Endometrial microvascular endothelial cells (primary cell): ENCODE data around the gene IPPK. TPM values are rescaled to one million over a fixed set of nuclear protein-coding genes. Genes with fewer than 3 reads are reported as not detected.

Experiments
- in situ Hi-C: cut with HindIII; loops from 2 replicates; pipeline ENCODE4 v1.10.0; 2017; ENCODE audit warnings: low sequenced_read_pairs, low pct_unique_long_range_greater_than_20kb; ENCODE audit errors: inconsistent ontology term
- total RNA-seq: library from RNA; depleted of rRNA; stranded (reverse); fragments of >200 nt; gene quantifications from one replicate; pipeline ENCODE4 v1.2.3, GENCODE V29; 2015; ENCODE audit errors: inconsistent ontology term

IPPK gene
- total RNA-seq, 1 donor from 2014 or later, result 21.2 TPM

- in situ Hi-C loops, result no loop called here
Measured at GRCh38 chr9:92661127-92661526, 8.8 kb downstream of the IPPK start.

- in situ Hi-C loops, result no loop called here
Measured at GRCh38 chr9:92660266-92660665, 9.7 kb downstream of the IPPK start.

- in situ Hi-C loops, result no loop called here
Measured at GRCh38 chr9:92659601-92660000, 10.3 kb downstream of the IPPK start.

GRCh38 chr9:92658611-92659010 is 11.3 kb downstream of the IPPK start:
- in situ Hi-C loops, result no loop called here

DNA sequence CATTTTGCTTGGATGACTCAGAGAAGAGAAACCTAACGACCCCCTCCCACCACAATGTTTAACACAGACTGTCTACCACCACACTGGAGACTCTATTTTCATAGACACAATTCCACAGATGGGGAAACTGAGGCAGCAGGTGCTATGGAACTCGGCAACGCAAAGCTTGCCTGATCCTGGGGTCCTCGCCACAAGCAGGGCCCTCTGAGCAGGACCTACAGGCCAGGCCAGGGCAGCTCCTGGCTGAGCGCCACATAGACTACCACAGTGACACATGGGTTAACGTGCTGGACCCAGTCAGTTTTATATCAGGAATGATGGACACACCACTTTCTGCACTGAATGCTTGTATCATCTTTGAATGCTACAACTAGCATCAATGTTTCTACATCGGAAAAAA is 11.8 kb downstream of the IPPK start:
- in situ Hi-C loops, result no loop called here

GRCh38 chr9:92657296-92658094 is 12.4 kb downstream of the IPPK start:
- in situ Hi-C loops, result no loop called here

GRCh38 chr9:92656537-92656925 is 13.4 kb downstream of the IPPK start:
- in situ Hi-C loops, result no loop called here

DNA sequence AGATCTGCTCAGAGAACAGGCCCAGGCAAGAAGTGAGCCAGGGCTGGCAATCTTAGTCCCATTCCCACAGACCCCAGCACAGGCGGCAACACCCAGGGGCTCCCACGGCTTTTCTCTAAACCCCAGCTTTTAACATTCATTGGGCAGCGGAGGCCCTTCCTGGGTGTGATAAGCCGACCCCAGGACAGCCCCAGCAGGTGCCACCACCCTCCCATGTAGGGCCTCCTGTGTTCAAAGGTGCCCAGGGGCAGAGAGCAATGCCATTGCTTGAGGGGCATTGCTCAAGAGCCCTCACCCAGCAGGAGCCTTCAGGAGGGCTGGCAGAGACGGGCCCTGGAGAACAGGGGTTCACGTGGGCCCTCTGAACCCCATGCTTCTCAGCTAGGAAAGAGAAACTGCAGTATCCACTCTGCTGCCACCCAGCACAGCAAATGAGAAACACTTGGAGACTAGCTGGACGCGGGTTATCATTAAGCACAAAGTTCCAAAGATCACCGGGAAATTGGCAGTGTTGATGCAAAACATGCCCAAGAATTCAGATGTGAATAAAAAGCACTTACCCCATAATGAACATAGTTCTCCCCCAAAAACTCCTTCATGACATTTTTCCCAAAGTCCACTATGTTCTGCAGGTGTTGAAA is 13.9 kb downstream of the IPPK start:
- in situ Hi-C loops, result no loop called here

DNA sequence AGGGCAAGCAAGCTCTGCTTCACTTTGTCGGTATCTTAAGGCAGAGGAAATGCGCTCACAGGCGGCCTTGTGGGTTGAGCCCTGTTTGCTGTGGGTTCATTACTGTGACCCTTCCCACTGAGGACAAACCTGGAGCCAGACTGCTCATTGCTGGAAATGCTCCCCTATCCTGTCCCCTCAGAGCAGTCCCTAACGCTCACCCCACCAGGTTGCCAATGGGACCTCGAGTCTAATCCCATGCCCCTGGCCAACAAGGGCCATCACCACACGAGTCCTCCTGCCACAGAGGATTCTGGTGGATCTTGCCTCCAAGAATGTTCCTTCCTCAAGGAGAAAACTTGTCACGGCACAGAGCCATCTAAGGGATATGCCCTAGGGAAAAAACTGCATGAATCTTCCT is 14.6 kb downstream of the IPPK start:
- in situ Hi-C loops, result no loop called here

DNA sequence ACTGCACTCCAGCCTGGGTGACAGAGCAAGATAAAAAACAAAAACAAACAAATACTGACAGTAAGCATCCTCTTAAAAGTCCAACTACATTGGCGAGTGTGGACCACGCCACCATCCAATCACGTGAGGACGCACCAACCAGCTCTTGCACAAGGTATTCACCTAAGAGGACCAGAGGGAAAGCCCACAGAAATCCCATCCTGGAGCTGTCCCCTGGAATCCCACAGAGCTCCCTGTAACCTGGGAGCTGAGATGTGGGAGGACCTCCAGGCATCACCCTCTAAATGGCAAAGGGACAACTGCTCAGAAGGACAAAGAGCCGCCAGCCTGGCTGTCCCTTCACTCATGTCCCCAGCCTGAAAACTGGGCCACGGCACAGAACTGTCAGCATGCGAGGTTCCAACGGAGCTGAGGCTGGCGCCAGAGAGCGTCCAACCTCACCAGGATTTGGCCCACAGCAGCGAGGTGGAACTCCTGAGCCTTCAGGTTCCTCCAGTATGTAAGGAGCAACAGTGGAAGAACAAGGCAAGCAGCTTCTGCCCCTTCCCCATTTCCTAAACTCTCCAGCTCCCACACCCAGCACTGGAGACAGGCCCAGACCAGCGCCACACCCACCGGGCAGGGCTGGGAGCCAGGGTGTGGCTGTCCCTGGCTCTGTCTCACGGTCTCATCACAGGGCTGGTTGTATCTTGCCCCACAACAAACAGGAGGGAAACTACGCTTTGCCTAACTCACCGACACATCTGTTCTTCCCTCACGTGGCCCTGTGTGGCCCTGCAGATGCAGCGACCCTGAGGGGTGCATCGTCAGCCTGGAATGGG is 15.2 kb downstream of the IPPK start:
- in situ Hi-C loops, result no loop called here

DNA sequence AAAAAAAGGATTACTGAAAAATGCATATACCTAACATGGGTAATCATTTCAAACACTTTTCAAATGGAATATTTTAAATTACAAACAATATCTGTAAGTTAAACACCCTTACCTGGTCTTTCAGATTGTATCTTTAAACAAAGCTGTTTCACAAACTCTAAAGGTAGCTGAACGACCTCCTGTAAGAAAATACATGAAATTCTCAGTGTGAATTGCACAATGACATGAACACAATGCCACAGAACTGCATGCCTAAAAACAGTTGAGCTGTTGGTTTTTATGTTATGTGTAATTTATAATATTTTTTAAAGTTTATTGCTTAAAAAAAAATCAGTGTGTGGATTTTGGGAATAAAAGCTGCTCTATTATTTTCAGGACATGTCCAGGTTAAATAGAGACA is 17.5 kb downstream of the IPPK start:
- in situ Hi-C loops, result no loop called here

DNA sequence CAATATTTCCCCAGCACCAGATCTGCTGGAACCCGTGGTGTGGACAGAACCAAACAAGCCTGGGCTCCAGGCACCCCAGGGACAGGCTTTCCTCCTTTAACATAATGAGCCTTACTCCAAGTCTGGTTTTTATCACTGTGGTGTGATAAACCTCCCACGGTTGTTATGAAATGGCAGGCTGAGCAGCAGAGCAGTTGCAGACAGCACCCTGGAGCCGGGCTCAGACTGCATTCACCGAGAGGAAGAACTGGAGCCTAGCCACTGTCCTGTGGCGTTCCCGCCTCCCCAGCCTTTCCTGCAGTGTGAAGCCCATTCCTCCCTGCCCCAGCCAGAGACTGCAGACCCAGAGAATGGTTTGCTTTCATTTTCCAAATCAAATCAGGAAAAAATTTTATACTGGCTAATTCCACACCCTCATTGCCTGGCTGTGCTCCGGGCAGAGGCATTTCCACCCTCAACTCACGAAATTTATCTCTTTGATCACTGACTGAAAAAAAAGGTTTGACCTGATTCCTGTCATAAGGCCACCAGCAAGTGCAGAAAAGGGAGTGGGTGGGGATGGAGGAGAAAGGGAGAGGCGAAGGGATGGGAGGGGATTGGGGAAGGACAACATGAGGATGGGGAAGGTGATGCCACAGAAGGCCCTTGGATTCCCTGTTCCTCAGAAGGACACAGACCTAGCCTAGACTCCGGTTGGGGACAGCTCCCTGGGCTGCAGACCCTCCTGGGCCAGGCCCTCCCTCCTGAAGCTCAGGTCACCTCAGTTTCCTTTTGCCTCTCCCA is 18.9 kb downstream of the IPPK start:
- in situ Hi-C loops, result no loop called here

- in situ Hi-C loops, result no loop called here
Measured at GRCh38 chr9:92650296-92650695, 19.6 kb downstream of the IPPK start.

DNA sequence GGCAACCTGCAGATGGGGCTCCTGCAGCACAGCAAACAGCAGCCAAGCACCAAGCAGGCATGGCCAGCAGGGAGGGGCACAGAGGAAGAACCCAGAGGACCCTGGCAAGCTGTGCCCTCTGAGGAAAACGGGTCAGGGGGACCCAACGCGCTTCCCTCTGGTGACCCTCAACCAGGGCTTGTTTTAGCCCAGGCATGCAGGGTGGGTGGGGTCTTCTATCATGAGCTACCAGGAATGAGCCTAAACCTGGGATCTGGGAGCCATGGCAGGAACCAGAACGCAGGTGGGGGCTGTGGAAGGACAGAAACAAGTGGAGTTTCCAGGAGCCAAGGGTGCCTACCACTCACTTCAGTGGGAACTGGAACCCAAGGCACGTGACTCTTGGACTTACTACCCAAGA is 20.9 kb downstream of the IPPK start:
- in situ Hi-C loops, result no loop called here

DNA sequence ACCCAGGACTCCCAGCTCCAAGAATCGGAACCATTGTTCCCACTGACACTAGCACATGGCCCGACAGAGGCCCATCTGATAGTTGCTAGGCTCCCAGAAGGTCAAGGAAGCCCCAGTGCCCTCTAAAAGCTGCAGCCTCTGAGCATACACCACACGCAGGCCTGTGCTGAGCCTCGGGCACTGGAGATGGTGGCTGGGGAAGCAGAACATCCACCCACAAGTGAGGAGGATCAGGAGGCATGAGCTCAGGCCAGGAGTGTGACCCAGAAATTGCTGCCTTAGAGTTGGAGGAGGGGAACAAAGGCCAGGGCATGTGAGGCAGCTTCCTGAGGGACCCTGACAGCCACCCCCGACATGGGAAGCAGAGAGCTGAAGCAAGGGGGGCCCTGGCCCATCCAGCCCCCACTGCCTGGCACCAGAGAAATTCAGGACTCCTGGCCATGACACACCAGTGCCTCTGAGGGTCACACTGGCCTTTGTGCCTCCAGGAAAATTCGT is 21.4 kb downstream of the IPPK start:
- in situ Hi-C loops, result no loop called here

DNA sequence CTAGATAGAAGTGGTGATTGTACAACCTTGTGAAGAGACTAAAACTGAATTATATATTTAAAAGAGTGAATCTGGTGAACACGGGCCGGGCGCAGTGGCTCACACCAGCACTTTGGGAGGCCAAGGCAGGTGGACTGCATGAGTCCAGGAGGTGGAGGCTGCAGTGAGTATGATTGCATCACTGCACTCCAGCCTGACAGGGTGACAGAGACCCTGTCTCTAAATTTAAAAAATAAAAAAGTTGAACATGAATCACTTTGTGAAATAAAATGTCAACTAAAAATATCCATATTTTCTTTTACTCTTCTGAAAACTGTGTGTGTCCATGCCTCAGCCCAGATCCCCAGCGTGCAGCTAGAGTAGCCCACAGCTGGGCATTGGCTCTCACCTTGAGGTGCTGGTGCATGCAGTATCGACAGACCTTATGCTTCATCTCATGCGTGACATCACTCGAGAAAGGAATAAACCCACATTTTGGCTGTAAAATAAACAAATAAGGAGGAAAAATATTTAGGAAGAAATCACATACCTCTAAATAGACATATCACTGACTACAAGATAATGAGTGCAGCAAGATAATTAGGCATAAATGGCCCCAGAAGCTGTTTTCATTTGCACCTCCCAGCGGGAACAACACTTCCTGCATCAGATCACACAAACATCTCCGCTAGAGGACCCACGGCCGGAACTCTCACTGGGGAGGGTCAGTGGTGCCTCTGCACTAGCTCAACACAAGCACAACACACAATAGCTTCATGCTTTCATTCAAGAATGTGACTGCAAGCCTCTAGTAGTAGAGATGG is 22.1 kb downstream of the IPPK start:
- in situ Hi-C loops, result no loop called here

- in situ Hi-C loops, result no loop called here
Measured at GRCh38 chr9:92645041-92645440, 24.9 kb downstream of the IPPK start.

- in situ Hi-C loops, result no loop called here
Measured at GRCh38 chr9:92644278-92644677, 25.7 kb downstream of the IPPK start.
